Measurements from ENCODE around the gene KLHDC8A.

DNA sequence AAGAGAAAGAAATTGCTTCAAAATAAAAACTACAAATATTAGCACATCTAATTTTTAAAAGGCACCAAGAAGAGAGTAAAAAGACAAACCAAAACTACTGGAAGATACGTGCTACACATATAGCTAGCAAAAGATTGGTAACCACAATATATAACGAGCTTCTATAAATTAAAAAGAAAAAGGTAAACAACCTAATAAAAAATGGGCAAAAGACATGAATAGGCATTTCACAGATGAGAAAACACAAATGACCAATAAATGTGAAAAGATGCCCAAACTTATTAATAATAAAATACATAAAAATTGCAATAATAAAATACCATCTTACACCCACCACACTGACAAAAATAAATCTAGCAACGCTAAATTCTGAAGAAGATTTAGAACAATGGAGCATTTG is 38.9 kb upstream of the KLHDC8A start:
- no peak for TF ChIP-seq POLR2A (IDR thresholded peaks at IDR 0.05)
- TF ChIP-seq, protein P1, sequence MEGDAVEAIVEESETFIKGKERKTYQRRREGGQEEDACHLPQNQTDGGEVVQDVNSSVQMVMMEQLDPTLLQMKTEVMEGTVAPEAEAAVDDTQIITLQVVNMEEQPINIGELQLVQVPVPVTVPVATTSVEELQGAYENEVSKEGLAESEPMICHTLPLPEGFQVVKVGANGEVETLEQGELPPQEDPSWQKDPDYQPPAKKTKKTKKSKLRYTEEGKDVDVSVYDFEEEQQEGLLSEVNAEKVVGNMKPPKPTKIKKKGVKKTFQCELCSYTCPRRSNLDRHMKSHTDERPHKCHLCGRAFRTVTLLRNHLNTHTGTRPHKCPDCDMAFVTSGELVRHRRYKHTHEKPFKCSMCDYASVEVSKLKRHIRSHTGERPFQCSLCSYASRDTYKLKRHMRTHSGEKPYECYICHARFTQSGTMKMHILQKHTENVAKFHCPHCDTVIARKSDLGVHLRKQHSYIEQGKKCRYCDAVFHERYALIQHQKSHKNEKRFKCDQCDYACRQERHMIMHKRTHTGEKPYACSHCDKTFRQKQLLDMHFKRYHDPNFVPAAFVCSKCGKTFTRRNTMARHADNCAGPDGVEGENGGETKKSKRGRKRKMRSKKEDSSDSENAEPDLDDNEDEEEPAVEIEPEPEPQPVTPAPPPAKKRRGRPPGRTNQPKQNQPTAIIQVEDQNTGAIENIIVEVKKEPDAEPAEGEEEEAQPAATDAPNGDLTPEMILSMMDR (IDR thresholded peaks at IDR 0.05 in 4 of 5, conservative IDR thresholded peaks at IDR 0.05 in 1 of 5): no peak

Data from gastrocnemius medialis (tissue), 4 donors.